Cerebellar cortex (tissue), 1 donor: Measurements from ENCODE around the gene SCCPDH.
A peak's percentile ranks its signal among the peaks of the same experiment; 100 is the strongest.
"Not testable (repeated sequence)": the region's sequence is repeated elsewhere in the genome, so short reads cannot be mapped to it uniquely, and the experiment has no call there.

Experiments used
- DNase-seq: peaks from one replicate; pipeline ENCODE4 v3.0.0-alpha.2; 2015; ENCODE audit warnings: low spot score

SCCPDH gene

GRCh38 chr1:246705368-246705767 lies 18.8 kb upstream of the SCCPDH start:
- DNase-seq: no peak

GRCh38 chr1:246708166-246708565 lies 16.0 kb upstream of the SCCPDH start:
- no peak for DNase-seq

GRCh38 chr1:246709196-246709595 lies 15.0 kb upstream of the SCCPDH start:
- DNase-seq: no peak

- no peak for DNase-seq
These were observed 14.4 kb upstream of the SCCPDH start for GRCh38 chr1:246709835-246710234.

- DNase-seq: no peak
These were observed 12.6 kb upstream of the SCCPDH start for GRCh38 chr1:246711548-246712003.

GRCh38 chr1:246712428-246712827 lies 11.8 kb upstream of the SCCPDH start:
- DNase-seq: not testable (repeated sequence)

- DNase-seq: not testable (repeated sequence)
These were observed 4.8 kb upstream of the SCCPDH start for GRCh38 chr1:246719361-246719760.

GRCh38 chr1:246720814-246721213 lies 3.4 kb upstream of the SCCPDH start:
- DNase-seq: not testable (repeated sequence)

GRCh38 chr1:246722720-246723119 lies 1.5 kb upstream of the SCCPDH start:
- DNase-seq: no peak

- DNase-seq: peak; percentile 45
These were observed 504 bp downstream of the SCCPDH start for GRCh38 chr1:246724731-246725095.

- DNase-seq: peak; percentile 7
These were observed 982 bp downstream of the SCCPDH start for GRCh38 chr1:246725191-246725590.

- DNase-seq: no peak
These were observed 2.1 kb downstream of the SCCPDH start for GRCh38 chr1:246726255-246726679.

- no peak for DNase-seq
These were observed 2.7 kb downstream of the SCCPDH start for GRCh38 chr1:246726881-246727280.

GRCh38 chr1:246727594-246727993 lies 3.4 kb downstream of the SCCPDH start:
- no peak for DNase-seq

- no peak for DNase-seq
These were observed 4.1 kb downstream of the SCCPDH start for GRCh38 chr1:246728311-246728710.

- not testable (repeated sequence) for DNase-seq
These were observed 4.8 kb downstream of the SCCPDH start for GRCh38 chr1:246729040-246729439.

GRCh38 chr1:246730839-246731238 lies 6.6 kb downstream of the SCCPDH start:
- DNase-seq: no peak

- DNase-seq: not testable (repeated sequence)
These were observed 7.7 kb downstream of the SCCPDH start for GRCh38 chr1:246731873-246732272.

GRCh38 chr1:246733704-246734103 lies 9.5 kb downstream of the SCCPDH start:
- no peak for DNase-seq

- no peak for DNase-seq
These were observed 10.7 kb downstream of the SCCPDH start for GRCh38 chr1:246734866-246735265.

- no peak for DNase-seq
These were observed 11.5 kb downstream of the SCCPDH start for GRCh38 chr1:246735735-246736134.

- no peak for DNase-seq
These were observed 18.2 kb downstream of the SCCPDH start for GRCh38 chr1:246742396-246742795.

GRCh38 chr1:246746155-246746554 lies 21.9 kb downstream of the SCCPDH start:
- DNase-seq: not testable (repeated sequence)

GRCh38 chr1:246748006-246748405 lies 23.8 kb downstream of the SCCPDH start:
- no peak for DNase-seq

GRCh38 chr1:246748867-246749266 lies 24.7 kb downstream of the SCCPDH start:
- no peak for DNase-seq
